Liver (tissue), 9 donors: ENCODE results near the gene GPR180. TPM values are rescaled to one million over a fixed set of nuclear protein-coding genes. Genes with fewer than 3 reads are reported as not detected.

Source experiments
- DNase-seq: peaks from one replicate; pipeline ENCODE4 v3.0.0-alpha.2; 2017; ENCODE audit warnings: low spot score
- H3K27ac ChIP-seq, 2 donors: one replicate each; pipeline ENCODE4 v1.7.0; 2013; ENCODE audit warnings: inconsistent platforms in 2 of 2, low read length in 2 of 2, control low read depth in 1 of 2, low read depth in 1 of 2, mild to moderate bottlenecking in 1 of 2
- H3K27me3 ChIP-seq, 4 donors: one replicate each; pipeline versions ENCODE4 v1.6.1 to v1.7.0; 2013; ENCODE audit warnings: low read length in 3 of 4, inconsistent platforms in 1 of 4, mild to moderate bottlenecking in 1 of 4, moderate library complexity in 1 of 4; ENCODE audit not compliant: control insufficient read depth in 4 of 4, insufficient read depth in 4 of 4
- H3K36me3 ChIP-seq, 4 donors: one replicate each; pipeline versions ENCODE4 v1.6.1 to v1.7.0; 2013; ENCODE audit warnings: low read length in 3 of 4, mild to moderate bottlenecking in 3 of 4, low read depth in 1 of 4, moderate library complexity in 1 of 4; ENCODE audit not compliant: control insufficient read depth in 4 of 4, insufficient read depth in 3 of 4
- H3K4me1 ChIP-seq, 4 donors: one replicate each; pipeline versions ENCODE4 v1.6.1 to v1.7.0; 2013; ENCODE audit warnings: low read length in 3 of 4, mild to moderate bottlenecking in 3 of 4, moderate library complexity in 1 of 4; ENCODE audit not compliant: control insufficient read depth in 4 of 4, insufficient read depth in 4 of 4
- H3K4me3 ChIP-seq, 3 donors: one replicate each; pipeline versions ENCODE4 v1.6.1 to v1.7.0; 2013; ENCODE audit warnings: low read length in 3 of 3, control low read depth in 1 of 3, low read depth in 1 of 3, mild to moderate bottlenecking in 1 of 3
- H3K9ac ChIP-seq, 2 donors: one replicate each; pipeline ENCODE4 v1.7.0; 2013; ENCODE audit warnings: low read length in 2 of 2, mild to moderate bottlenecking in 2 of 2, moderate library complexity in 2 of 2, control low read depth in 1 of 2, low read depth in 1 of 2
- H3K9me3 ChIP-seq, 4 donors: one replicate each; pipeline versions ENCODE4 v1.6.1 to v1.7.0; 2013; ENCODE audit warnings: low read length in 3 of 4; ENCODE audit not compliant: control insufficient read depth in 4 of 4
- ATF3 ChIP-seq: IDR thresholded peaks from 2 replicates; pipeline ENCODE4 v1.6.1; 2016; ENCODE audit warnings: antibody characterized with exemption
- EGR1 ChIP-seq, 2 donors: IDR thresholded peaks; 2 replicates each; pipeline ENCODE4 v1.6.1; 2016 to 2018; ENCODE audit warnings: antibody characterized with exemption in 2 of 2, low read depth in 2 of 2
- FOXA1 ChIP-seq: IDR thresholded peaks from 2 replicates; pipeline ENCODE4 v1.6.1; 2016; ENCODE audit warnings: antibody characterized with exemption
- FOXA2 ChIP-seq: IDR thresholded peaks from 2 replicates; pipeline ENCODE4 v1.6.1; 2016; ENCODE audit warnings: antibody characterized with exemption
- GABPA ChIP-seq, 2 donors: IDR thresholded peaks in 1 of 2; conservative IDR thresholded peaks in 1 of 2; 2 replicates each; pipeline ENCODE4 v1.6.1; 2016; ENCODE audit warnings: antibody characterized with exemption in 2 of 2, mild to moderate bottlenecking in 1 of 2, moderate library complexity in 1 of 2
- HNF4A ChIP-seq, 2 donors: conservative IDR thresholded peaks; 2 replicates each; pipeline ENCODE4 v1.6.1; 2016; ENCODE audit warnings: antibody characterized with exemption in 2 of 2, mild to moderate bottlenecking in 2 of 2
- HNF4G ChIP-seq: IDR thresholded peaks from 2 replicates; pipeline ENCODE4 v1.6.1; 2016; ENCODE audit warnings: antibody characterized with exemption
- JUND ChIP-seq, 2 donors: IDR thresholded peaks; 2 replicates each; pipeline ENCODE4 v1.6.1; 2016; ENCODE audit warnings: antibody characterized with exemption in 2 of 2
- MAX ChIP-seq: IDR thresholded peaks from 2 replicates; pipeline ENCODE4 v1.6.1; 2016; ENCODE audit warnings: antibody characterized with exemption
- NR2F2 ChIP-seq: IDR thresholded peaks from 2 replicates; pipeline ENCODE4 v1.6.1; 2016; ENCODE audit warnings: antibody characterized with exemption
- RAD21 ChIP-seq, 2 donors: IDR thresholded peaks; 2 replicates each; pipeline ENCODE4 v1.6.1; 2016; ENCODE audit warnings: antibody characterized with exemption in 2 of 2, mild to moderate bottlenecking in 2 of 2
- RXRA ChIP-seq, 2 donors: IDR thresholded peaks; 2 replicates each; pipeline ENCODE4 v1.6.1; 2017 to 2018; ENCODE audit warnings: antibody characterized with exemption in 2 of 2, mild to moderate bottlenecking in 1 of 2
- SP1 ChIP-seq: IDR thresholded peaks from 2 replicates; pipeline ENCODE4 v1.6.1; 2018; ENCODE audit warnings: antibody characterized with exemption, mild to moderate bottlenecking
- TAF1 ChIP-seq: conservative IDR thresholded peaks from 2 replicates; pipeline ENCODE4 v1.6.1; 2016; ENCODE audit warnings: antibody characterized with exemption, mild to moderate bottlenecking
- YY1 ChIP-seq: IDR thresholded peaks from 2 replicates; pipeline ENCODE4 v1.6.1; 2016; ENCODE audit warnings: antibody characterized with exemption, mild to moderate bottlenecking
- WGBS: extraction: QIAGEN DNeasy Blood & Tissue Kit; methylation state at CpG from one replicate; pipeline ENCODE4 v1.1.7; 2013; 5-methylcytosine and 5-hydroxymethylcytosine counted together
- polyA plus RNA-seq, 2 donors: library from polyadenylated mRNA; stranded (reverse) in 1 of 2; unstranded in 1 of 2; fragments of 200-250 nt in 1 of 2; fragments of >200 nt in 1 of 2; fragmentation: Nextera tagmentation in 1 of 2; extraction: Ambion mirVana in 1 of 2; gene quantifications; one replicate each; pipeline versions ENCODE4 v1.2.1 to v1.2.3, GENCODE V29; 2013 to 2015
- total RNA-seq, 2 donors: library from RNA; depleted of rRNA; stranded (reverse); fragments of >200 nt; gene quantifications; one replicate each; pipeline ENCODE4 v1.2.3, GENCODE V29; 2014
- TF ChIP-seq, protein P1 (sequence below): IDR thresholded peaks from 2 replicates; pipeline ENCODE4 v1.6.1; 2016; ENCODE audit warnings: antibody characterized with exemption
- TF ChIP-seq, protein P2 (sequence below): IDR thresholded peaks from 2 replicates; pipeline ENCODE4 v1.6.1; 2016; ENCODE audit warnings: antibody characterized with exemption, mild to moderate bottlenecking
- TF ChIP-seq, protein P3 (sequence below): fragments of 150-350 bp; IDR thresholded peaks from 2 replicates; pipeline ENCODE4 v1.5.1; 2017; ENCODE audit warnings: improper control_type of control experiment, low read depth, low read length; ENCODE audit not compliant: missing input control
- donor health status: healthy.
- donor health status: healthy.
- donor health status: healthy.
- donor health status: healthy.
- donor health status: healthy.

GPR180 gene
- total and polyA plus RNA-seq, 4 donors, result 2.1 to 8.3 (median 2.8) TPM

GRCh38 chr13:94556041-94556440 lies 45.6 kb upstream of the GPR180 start:
- no peak overlapping the region for H3K9ac ChIP-seq
- H3K4me3 ChIP-seq, result no peak overlapping the region
- H3K36me3 ChIP-seq, result no peaks in the 10 kb centered on the region
- H3K4me1 ChIP-seq, result no peaks in the 10 kb centered on the region
- no peaks in the 10 kb centered on the region for H3K9me3 ChIP-seq
- DNase-seq, result no peak
- H3K27me3 ChIP-seq, result no peaks in the 10 kb centered on the region
- H3K27ac ChIP-seq, result no peak overlapping the region
- WGBS, result 59% methylated on average over 1 of the region's 1 CpG
- no peak for TF ChIP-seq FOXA1
- no peak for TF ChIP-seq YY1
- TF ChIP-seq, protein P1, sequence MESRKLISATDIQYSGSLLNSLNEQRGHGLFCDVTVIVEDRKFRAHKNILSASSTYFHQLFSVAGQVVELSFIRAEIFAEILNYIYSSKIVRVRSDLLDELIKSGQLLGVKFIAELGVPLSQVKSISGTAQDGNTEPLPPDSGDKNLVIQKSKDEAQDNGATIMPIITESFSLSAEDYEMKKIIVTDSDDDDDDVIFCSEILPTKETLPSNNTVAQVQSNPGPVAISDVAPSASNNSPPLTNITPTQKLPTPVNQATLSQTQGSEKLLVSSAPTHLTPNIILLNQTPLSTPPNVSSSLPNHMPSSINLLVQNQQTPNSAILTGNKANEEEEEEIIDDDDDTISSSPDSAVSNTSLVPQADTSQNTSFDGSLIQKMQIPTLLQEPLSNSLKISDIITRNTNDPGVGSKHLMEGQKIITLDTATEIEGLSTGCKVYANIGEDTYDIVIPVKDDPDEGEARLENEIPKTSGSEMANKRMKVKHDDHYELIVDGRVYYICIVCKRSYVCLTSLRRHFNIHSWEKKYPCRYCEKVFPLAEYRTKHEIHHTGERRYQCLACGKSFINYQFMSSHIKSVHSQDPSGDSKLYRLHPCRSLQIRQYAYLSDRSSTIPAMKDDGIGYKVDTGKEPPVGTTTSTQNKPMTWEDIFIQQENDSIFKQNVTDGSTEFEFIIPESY, result no peak
- TF ChIP-seq EGR1 (IDR thresholded peaks at IDR 0.05; ENCODE audit: low read depth in 2 of 2), result no peak
- TF ChIP-seq GABPA (IDR thresholded peaks at IDR 0.05 in 1 of 2, conservative IDR thresholded peaks at IDR 0.05 in 1 of 2), result no peak
- TF ChIP-seq RAD21 (IDR thresholded peaks at IDR 0.05), result no peak
- no peak for TF ChIP-seq ATF3
- TF ChIP-seq, protein P2, sequence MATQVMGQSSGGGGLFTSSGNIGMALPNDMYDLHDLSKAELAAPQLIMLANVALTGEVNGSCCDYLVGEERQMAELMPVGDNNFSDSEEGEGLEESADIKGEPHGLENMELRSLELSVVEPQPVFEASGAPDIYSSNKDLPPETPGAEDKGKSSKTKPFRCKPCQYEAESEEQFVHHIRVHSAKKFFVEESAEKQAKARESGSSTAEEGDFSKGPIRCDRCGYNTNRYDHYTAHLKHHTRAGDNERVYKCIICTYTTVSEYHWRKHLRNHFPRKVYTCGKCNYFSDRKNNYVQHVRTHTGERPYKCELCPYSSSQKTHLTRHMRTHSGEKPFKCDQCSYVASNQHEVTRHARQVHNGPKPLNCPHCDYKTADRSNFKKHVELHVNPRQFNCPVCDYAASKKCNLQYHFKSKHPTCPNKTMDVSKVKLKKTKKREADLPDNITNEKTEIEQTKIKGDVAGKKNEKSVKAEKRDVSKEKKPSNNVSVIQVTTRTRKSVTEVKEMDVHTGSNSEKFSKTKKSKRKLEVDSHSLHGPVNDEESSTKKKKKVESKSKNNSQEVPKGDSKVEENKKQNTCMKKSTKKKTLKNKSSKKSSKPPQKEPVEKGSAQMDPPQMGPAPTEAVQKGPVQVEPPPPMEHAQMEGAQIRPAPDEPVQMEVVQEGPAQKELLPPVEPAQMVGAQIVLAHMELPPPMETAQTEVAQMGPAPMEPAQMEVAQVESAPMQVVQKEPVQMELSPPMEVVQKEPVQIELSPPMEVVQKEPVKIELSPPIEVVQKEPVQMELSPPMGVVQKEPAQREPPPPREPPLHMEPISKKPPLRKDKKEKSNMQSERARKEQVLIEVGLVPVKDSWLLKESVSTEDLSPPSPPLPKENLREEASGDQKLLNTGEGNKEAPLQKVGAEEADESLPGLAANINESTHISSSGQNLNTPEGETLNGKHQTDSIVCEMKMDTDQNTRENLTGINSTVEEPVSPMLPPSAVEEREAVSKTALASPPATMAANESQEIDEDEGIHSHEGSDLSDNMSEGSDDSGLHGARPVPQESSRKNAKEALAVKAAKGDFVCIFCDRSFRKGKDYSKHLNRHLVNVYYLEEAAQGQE, result no peak
- TF ChIP-seq, protein P3, sequence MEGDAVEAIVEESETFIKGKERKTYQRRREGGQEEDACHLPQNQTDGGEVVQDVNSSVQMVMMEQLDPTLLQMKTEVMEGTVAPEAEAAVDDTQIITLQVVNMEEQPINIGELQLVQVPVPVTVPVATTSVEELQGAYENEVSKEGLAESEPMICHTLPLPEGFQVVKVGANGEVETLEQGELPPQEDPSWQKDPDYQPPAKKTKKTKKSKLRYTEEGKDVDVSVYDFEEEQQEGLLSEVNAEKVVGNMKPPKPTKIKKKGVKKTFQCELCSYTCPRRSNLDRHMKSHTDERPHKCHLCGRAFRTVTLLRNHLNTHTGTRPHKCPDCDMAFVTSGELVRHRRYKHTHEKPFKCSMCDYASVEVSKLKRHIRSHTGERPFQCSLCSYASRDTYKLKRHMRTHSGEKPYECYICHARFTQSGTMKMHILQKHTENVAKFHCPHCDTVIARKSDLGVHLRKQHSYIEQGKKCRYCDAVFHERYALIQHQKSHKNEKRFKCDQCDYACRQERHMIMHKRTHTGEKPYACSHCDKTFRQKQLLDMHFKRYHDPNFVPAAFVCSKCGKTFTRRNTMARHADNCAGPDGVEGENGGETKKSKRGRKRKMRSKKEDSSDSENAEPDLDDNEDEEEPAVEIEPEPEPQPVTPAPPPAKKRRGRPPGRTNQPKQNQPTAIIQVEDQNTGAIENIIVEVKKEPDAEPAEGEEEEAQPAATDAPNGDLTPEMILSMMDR, result no peak
- TF ChIP-seq MAX, result no peak
- TF ChIP-seq RXRA (IDR thresholded peaks at IDR 0.05), result no peak
- TF ChIP-seq TAF1, result no peak
- no peak for TF ChIP-seq NR2F2
- TF ChIP-seq HNF4A (conservative IDR thresholded peaks at IDR 0.05), result no peak
- no peak for TF ChIP-seq SP1
- no peak for TF ChIP-seq JUND (IDR thresholded peaks at IDR 0.05)
- TF ChIP-seq FOXA2, result no peak
- no peak for TF ChIP-seq HNF4G

DNA sequence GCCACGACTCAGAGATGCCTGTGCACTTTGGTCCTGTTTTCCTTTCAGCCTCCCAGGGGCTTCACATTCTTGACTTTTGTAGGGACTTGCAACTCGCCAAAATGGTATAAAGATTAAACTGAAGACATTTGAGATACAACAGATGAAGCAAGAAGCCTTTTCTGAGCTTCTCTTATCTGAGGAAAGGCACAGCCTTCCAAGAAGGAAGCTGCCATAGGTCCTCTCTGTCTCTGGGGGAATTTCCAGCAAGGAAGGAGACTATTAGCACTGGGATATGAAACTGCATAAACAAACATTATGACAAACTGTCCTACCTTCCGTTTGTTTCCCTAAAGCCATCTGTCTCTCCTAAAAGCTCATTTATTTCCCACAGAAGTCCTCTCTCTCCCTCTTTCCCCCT lies 45.0 kb upstream of the GPR180 start:
- H3K27me3 ChIP-seq, result no peaks in the 10 kb centered on the region
- no peaks in the 10 kb centered on the region for H3K36me3 ChIP-seq
- no peaks in the 10 kb centered on the region for H3K9me3 ChIP-seq
- no peak for DNase-seq
- no peak overlapping the region for H3K9ac ChIP-seq
- no peak overlapping the region for H3K4me3 ChIP-seq
- H3K4me1 ChIP-seq, result no peaks in the 10 kb centered on the region
- H3K27ac ChIP-seq, result no peak overlapping the region
- 69% methylated on average over 3 of the region's 3 CpGs for WGBS
- TF ChIP-seq SP1, result no peak
- no peak for TF ChIP-seq FOXA2
- TF ChIP-seq NR2F2, result no peak
- TF ChIP-seq, protein P3, result no peak
- TF ChIP-seq, protein P2, result no peak
- no peak for TF ChIP-seq RXRA (IDR thresholded peaks at IDR 0.05)
- no peak for TF ChIP-seq HNF4A (conservative IDR thresholded peaks at IDR 0.05)
- no peak for TF ChIP-seq GABPA (IDR thresholded peaks at IDR 0.05 in 1 of 2, conservative IDR thresholded peaks at IDR 0.05 in 1 of 2)
- no peak for TF ChIP-seq RAD21 (IDR thresholded peaks at IDR 0.05)
- TF ChIP-seq TAF1, result no peak
- no peak for TF ChIP-seq FOXA1
- no peak for TF ChIP-seq YY1
